K562 (cell line): ENCODE data around the gene CD101. TPM values are rescaled to one million over a fixed set of nuclear protein-coding genes. Genes with fewer than 3 reads are reported as not detected.
A peak's percentile ranks its signal among the peaks of the same experiment; 100 is the strongest.

Experiments used
- BACH1 ChIP-seq: fragments of 200-800 bp; sonication (Bioruptor generic); IDR thresholded peaks from 2 replicates; pipeline ENCODE4 v1.6.1; 2016; ENCODE audit warnings: missing genetic modification characterization, missing compliant biosample characterization
- CEBPZ ChIP-seq: fragments of 150-350 bp; IDR thresholded peaks from 2 replicates; pipeline ENCODE4 v1.6.1; 2014; ENCODE audit warnings: low read depth, mild to moderate bottlenecking, low read length, borderline replicate concordance
- DEAF1 ChIP-seq: fragments of 450-650 bp; formaldehyde crosslinking; IDR thresholded peaks from 2 replicates; pipeline ENCODE4 v1.4.0; 2020; ENCODE audit warnings: mild to moderate bottlenecking, moderate library complexity
- HNRNPK ChIP-seq: fragments of 200-400 bp; formaldehyde crosslinking; IDR thresholded peaks from one replicate; pipeline ENCODE4 v1.6.1; 2018; ENCODE audit warnings: mild to moderate bottlenecking, low read depth, low read length; ENCODE audit not compliant: poor library complexity, severe bottlenecking
- NFE2 ChIP-seq: IDR thresholded peaks from 2 replicates; pipeline ENCODE4 v1.6.1; 2014; ENCODE audit warnings: antibody characterized with exemption, low read depth
- STAT5B ChIP-seq: fragments of 250-450 bp; sonication (Bioruptor Pico); IDR thresholded peaks from 2 replicates; pipeline ENCODE4 v1.8.0; 2021; ENCODE audit warnings: mild to moderate bottlenecking, inconsistent platforms
- XRCC5 ChIP-seq: fragments of 200-400 bp; formaldehyde crosslinking; IDR thresholded peaks from 2 replicates; pipeline ENCODE4 v1.6.1; 2017; ENCODE audit warnings: low read depth, mild to moderate bottlenecking, low read length
- ZKSCAN8 ChIP-seq: fragments of 200-800 bp; sonication (Bioruptor generic); IDR thresholded peaks from 2 replicates; pipeline ENCODE4 v1.6.1; 2016; ENCODE audit warnings: missing genetic modification characterization, missing compliant biosample characterization
- ZNF133 ChIP-seq: fragments of 250-450 bp; sonication (Bioruptor Pico); IDR thresholded peaks from 2 replicates; pipeline ENCODE4 v1.4.0; 2020; ENCODE audit warnings: mild to moderate bottlenecking
- ZNF197 ChIP-seq: fragments of 200-800 bp; sonication (Bioruptor generic); IDR thresholded peaks from 2 replicates; pipeline ENCODE4 v1.6.1; 2016; ENCODE audit warnings: low read depth, missing genetic modification characterization, missing compliant biosample characterization
- ZNF589 ChIP-seq: fragments of 200-800 bp; sonication (Bioruptor generic); IDR thresholded peaks from 2 replicates; pipeline ENCODE4 v1.6.1; 2016; ENCODE audit warnings: low read depth, missing genetic modification characterization, missing compliant biosample characterization
- polyA plus RNA-seq, 8 experiments: library from polyadenylated mRNA; depleted of rRNA in 4 of 8; stranded (reverse) in 5 of 8; unstranded in 3 of 8; fragments of >200 nt; fragmentation: Nextera tagmentation in 2 of 8; fragmentation: Illumina TruSeq in 1 of 8; extraction: Ambion mirVana in 2 of 8; extraction: Trizol in 1 of 8; gene quantifications; 2 replicates each; pipeline versions ENCODE4 v1.2.1 to v1.2.3, GENCODE V29; 2011 to 2014; ENCODE audit warnings: inconsistent platforms in 1 of 8, missing spikeins in 1 of 8
- total RNA-seq, 7 experiments: library from RNA; depleted of rRNA in 6 of 7; stranded (reverse); fragments of >200 nt in 6 of 7; fragmentation: Illumina TruSeq in 2 of 7; extraction: Trizol in 2 of 7; gene quantifications; 2 replicates each; pipeline versions ENCODE4 v1.2.1 to v1.2.3, GENCODE V29; 2011 to 2021; ENCODE audit warnings: low replicate concordance in 1 of 7

Gene CD101
- total and polyA plus RNA-seq, 9 of the 15 experiments (the other 6 are each of a cell fraction or from before 2014, with no cell fraction given): 0.04 to 1.1 (median 0.20) TPM

- TF ChIP-seq XRCC5: no peak
- no peak for TF ChIP-seq STAT5B
- TF ChIP-seq ZNF589 (CRISPR knock-in tag): peak; percentile 25; the same call in 1 of the 2 replicates
- TF ChIP-seq DEAF1: no peak
- TF ChIP-seq ZKSCAN8: peak; percentile 69
- peak; percentile 22; the same call in 1 of the 2 replicates for TF ChIP-seq NFE2
- no peak for TF ChIP-seq ZNF133 (CRISPR knock-in tag)
- TF ChIP-seq CEBPZ: no peak
- no peak for TF ChIP-seq HNRNPK
- 0 out of 2 replicates have a peak, but pooled peaks have one; percentile 17 for TF ChIP-seq ZNF197 (CRISPR knock-in tag)
- TF ChIP-seq BACH1 (tag): 0 out of 2 replicates have a peak, but pooled peaks have one; percentile 56
Measured at GRCh38 chr1:117051224-117052064, 49.9 kb downstream of the CD101 start (continued).
